GM19324 (cell line): Measurements from ENCODE around the gene PTPRF.

Experiments
- ATAC-seq: cut with Tn5 transposase; IDR thresholded peaks from one replicate; pipeline ENCODE4 v1.9.1; 2021; ENCODE audit warnings: mild to moderate bottlenecking, moderate library complexity; ENCODE audit not compliant: unreplicated experiment, low FRiP score

PTPRF gene

DNA sequence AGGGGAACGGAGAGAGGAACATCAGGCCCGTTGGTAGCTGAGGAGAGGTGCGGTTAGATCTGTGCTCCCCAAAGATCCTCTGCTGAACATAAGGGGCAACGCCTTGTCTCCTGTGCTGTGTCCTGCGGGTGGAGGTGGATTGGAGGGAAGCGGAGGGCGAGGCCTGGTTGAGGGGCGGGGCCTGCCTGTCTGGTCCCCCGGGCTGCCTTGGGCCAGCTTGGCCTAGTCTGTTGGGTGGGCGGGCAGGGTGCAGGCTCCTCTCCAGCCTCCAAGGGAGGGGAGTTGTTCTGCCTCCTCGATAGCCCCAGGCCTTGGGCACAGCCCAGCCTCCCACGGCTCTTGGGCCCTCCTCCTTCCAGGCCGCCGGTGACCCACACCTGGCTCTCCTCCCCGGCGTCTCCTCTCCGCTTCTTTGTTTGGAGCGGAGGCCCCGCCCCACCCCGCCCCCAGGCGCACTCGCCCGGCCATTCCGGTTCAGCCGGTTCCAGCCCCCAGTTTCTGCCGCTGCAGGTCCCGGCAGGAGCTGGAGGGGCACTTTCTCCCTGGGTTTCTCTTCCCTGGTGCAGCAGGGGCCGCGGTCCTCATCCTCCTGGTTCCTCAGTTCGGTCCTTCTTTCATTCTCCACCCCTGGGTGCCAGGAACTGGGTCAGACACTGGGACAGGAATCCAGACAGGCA lies 19.4 kb downstream of the PTPRF start:
- no peak for ATAC-seq

DNA sequence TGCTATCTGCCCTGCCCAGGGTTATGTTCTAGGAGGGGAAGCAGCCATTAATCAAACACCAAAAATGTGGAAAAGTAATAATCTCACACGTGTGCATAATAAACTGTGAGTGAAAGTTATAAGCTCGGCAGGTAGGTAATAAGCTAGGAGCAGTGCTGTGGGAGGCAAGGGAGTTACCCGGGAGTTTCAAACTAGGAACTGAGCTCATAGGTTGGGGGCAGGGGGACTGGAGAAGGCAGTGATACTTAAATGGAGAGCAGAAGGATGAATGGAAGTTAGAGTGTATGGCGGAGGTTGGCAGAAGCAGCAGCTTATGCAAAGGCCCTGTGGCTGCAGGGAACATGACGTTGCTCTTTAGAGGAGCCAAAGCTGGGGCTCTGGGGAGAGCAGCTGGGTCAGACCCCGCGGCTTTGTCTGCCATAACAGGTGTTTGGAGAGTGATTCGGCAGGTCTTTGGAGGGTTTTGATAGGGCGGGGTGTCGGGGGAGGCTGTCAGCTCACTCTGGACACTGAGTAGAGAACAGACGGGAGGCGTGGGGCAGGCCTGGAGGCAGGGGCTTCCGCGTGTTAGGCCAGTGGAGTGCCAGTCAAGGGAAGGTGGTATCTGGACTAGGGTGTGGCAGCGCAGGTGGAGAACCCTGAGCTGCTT lies 20.0 kb downstream of the PTPRF start:
- ATAC-seq: no peak

GRCh38 chr1:43551396-43551888 lies 20.8 kb downstream of the PTPRF start:
- ATAC-seq: no peak

- no peak for ATAC-seq
Observed at GRCh38 chr1:43552059-43552742, 21.5 kb downstream of the PTPRF start.

DNA sequence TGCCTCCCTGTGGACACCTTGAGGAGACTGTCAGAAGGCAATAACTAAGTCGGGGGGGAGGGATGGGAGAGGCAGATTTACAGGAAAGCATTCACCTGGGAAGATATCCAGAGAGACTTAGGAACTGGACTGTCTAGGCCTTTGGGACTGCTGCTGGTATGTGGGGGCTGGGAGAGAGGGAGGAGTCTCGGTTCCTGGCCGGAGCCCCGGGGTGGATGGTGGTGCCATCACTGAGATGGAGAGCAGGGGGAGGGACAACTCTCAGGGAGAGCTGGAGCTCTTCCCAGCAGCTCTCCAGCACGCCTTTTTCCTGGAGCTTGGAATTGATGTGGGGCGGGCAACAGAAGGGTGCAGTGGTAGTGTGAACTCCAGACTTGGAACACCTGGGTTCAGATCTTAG lies 22.1 kb downstream of the PTPRF start:
- ATAC-seq: no peak

GRCh38 chr1:43554444-43554992 lies 23.8 kb downstream of the PTPRF start:
- no peak for ATAC-seq

GRCh38 chr1:43556782-43557181 lies 26.1 kb downstream of the PTPRF start:
- ATAC-seq: no peak

DNA sequence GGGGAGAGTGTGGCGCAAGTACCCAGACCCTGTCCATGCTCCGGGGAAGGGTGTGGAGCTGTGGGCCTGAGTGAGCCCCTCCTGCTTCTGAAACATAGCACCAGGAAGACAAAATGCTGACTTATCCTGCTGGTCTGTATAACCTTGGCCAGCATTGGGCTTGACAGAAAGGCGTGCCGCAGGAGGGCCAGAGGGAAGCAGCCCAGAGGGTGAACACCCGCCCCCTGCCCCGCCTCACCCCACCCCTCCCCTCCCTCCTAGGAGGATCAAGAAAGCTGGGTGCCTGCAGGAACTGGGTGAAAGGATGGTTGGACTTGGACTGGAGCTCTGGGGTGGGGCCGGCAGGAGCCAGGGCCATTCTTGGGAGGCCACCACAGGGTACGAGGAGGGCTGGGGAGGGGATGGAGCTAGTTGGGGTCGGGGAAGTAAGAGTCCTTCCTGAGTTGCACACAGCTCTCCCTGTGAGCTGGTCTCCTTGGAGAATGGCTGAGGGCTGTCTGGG lies 27.1 kb downstream of the PTPRF start:
- ATAC-seq: no peak

- no peak for ATAC-seq
Observed at GRCh38 chr1:43558346-43558841, 27.7 kb downstream of the PTPRF start.

DNA sequence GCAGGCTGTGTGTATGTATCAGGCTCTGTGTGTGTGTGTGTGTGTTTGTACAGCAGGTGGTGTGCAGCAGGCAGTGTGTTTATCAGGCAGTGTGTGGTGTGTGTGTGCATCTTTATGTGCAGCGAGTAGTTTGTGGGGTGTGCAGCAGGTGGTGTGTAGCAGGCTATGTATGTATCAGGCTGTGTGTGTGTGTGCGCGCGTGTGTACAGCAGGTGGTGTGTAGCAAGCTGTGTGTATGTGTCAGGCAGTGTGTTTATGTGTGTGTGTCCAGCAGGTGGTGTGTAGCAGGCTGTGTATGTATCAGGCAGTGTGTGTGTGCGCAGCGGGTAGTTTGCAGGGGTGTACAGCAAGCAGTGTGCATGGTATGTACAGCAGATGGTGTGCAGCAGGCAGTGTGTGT lies 29.0 kb downstream of the PTPRF start:
- no peak for ATAC-seq

- no peak for ATAC-seq
Observed at GRCh38 chr1:43560286-43560685, 29.6 kb downstream of the PTPRF start.

- ATAC-seq: no peak
Observed at GRCh38 chr1:43563876-43564539, 33.3 kb downstream of the PTPRF start.

DNA sequence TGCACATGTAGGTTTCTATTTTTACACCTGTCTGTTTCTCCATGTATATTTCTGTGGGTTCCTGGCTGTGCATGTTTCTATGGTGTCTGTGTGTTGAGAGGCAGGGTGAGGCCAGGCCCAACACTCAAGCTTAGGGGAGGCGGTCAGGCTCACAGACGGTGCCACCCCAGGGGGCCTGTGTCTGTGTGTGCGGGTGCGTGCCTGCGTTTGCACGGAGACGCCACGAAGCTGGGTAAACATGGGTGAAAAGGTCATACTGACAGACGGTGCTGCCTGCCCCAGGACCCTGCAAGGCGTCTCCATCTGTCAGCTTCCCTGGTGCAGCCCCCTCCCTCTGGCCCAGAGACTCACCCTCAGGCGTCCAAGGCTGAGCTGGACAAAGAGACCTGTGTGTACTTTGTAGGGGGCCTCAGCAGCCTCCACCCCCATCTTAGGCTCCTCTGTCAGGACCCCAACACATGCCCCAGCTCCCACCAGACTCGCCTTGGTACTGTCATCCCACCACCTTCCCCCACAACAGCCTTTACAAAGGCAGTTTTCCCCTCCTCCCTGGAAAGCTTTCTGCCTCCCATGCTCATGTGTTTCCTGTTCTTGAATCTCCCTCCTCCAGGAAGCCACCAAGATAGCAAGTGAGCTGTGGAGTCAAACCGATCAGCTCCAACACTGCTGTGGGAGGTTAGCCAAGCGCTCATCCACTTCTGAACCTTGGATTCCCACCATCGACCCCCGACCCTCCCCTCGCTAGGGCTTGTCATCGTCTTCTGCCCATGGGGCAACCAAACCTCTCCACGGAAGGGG lies 34.1 kb downstream of the PTPRF start:
- no peak for ATAC-seq

- no peak for ATAC-seq
Observed at GRCh38 chr1:43565600-43566360, 35.1 kb downstream of the PTPRF start.

GRCh38 chr1:43566382-43567044 lies 35.8 kb downstream of the PTPRF start:
- no peak for ATAC-seq

GRCh38 chr1:43569175-43569574 lies 38.5 kb downstream of the PTPRF start:
- ATAC-seq: no peak

DNA sequence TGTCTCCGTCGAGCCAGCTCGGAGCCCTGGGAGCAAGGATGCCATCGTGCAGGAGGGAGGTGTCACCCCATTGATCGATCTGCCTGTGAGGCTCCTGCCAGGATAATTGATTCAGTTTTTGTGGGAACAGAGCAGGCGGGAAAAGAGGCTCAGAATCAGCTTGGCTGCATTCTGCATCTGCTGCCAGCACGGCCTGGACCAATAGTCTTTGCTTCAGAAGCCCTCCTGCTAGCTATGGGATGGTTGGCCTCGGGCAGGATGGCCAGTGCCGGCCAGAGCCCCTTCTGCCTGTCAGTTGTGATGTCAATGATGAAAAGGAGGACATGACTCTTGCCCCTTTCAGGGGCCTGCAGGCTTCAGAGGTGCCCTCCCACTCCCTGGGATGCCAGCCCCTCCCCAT lies 39.6 kb downstream of the PTPRF start:
- no peak for ATAC-seq

DNA sequence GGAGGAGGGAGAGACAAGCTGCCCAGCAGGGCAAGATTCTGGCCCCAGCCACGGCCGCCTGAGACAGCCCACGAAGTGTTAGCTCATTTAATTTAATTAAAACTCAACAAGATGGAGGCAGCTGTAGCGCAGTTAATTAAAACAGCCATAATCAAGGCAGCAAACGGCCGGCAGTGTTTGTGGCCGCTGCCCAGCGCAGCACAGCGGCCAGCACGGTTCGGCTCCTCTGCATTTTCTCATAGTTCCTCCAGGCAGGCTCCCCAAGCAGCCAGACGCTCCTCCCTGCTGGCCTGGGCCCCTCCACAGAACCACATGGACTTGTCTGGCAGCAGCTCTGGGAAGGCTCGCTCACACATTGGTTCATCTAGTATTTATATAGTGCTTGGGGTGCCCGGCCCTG lies 40.0 kb downstream of the PTPRF start:
- no peak for ATAC-seq
